Stimulated activated CD8-positive, alpha-beta memory T cell treated with anti-CD3 and anti-CD28 coated beads, Interleukin-12 subunit alpha, Interleukin-12 subunit beta, amount 100 ng/mL, for 1 hour (primary cell): ENCODE data around the gene ELF2.
"Not testable (repeated sequence)": the region's sequence is repeated elsewhere in the genome, so short reads cannot be mapped to it uniquely, and the experiment has no call there.

ENCODE experiments used
- DNase-seq: peaks from one replicate; pipeline ENCODE4 v3.0.0-alpha.2; 2020; ENCODE audit warnings: low read depth

Gene ELF2

GRCh38 chr4:139184129-139184528 is 7.1 kb upstream of the ELF2 start:
- no peak for DNase-seq

- peak; percentile 78 for DNase-seq
These were observed 1.0 kb upstream of the ELF2 start for GRCh38 chr4:139177869-139178619.

- peak; percentile 29 for DNase-seq
These were observed 543 bp downstream of the ELF2 start for GRCh38 chr4:139176302-139177048.

DNA sequence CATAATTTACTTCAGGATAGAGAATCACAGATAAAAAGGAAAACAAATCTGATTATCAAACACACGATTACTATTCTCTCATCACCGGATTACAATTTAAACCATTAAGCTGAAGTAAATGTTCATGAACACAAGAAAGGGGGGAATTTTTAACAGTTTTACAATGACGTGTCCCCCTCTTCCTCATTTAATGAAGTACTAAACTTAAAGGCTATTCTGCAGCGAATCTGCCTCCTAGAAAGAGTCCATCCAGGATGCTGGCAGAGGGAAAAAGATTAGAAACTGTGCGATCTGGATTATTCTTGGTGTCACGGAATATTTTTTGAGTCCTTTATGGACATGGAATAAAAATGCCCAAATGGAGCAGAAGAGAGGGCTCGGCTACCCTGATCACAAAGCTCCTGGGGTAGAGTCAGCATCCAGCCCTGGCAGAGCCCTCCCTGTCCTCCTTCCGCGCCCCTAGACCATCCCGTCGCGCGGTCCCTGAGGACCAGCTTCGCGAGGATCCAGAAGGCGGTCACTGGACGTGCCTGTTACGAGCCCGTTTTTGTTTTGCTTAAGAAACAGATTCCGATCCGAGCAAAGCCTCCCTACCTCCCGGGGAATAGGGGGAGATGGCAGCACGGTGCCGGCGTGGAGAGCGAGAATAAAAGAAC is 1.2 kb downstream of the ELF2 start:
- no peak for DNase-seq

GRCh38 chr4:139171876-139172691 is 4.9 kb downstream of the ELF2 start:
- DNase-seq = no peak

DNA sequence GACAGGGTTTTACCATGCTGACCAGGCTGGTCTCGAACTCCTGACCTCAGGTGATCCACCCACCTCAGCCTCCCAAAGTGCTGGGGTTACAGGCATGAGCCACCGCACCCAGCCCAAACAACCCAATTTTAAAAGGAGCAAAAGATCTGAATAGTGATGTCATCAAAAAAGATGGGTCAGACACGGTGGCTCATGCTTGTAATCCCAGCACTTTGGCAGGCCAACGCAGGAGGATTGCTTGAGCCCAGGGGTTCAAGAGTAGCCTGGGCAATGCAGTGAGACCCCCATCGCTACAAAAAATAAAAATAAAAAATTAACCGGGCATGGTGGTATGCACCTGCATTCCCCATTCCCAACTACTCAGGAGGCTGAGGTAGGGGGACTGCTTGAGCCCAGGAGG is 6.1 kb downstream of the ELF2 start:
- DNase-seq = no peak

DNA sequence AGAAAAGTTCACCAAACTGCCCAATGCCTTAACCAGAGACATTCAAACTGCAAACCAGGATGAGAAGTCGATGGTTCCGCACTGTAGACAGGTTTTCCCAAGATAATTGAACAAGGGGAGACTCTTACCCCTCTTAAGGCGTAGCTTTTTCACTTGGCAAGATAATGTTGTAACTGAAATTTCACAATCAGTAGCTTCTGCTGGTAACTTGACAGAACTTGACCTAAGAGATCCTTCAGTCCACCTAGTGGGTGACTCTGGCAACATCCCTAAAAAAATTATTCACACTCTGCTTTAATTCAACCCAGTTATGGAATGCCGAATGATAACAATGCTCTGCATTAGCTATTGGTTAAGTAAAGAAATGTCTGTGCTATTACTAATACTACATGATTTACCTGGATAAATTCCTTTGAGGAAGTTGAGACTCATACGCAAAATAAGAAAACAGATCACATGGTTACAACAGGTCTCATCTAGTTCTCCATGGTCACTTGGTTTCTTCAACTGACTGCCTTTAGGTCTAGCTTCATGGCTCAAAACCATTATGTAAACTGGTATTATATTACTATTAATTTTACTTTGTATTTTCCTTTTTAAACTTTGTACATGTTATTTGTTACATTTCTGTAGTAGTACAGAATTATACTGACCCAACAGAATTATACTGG is 9.1 kb downstream of the ELF2 start:
- DNase-seq = no peak

DNA sequence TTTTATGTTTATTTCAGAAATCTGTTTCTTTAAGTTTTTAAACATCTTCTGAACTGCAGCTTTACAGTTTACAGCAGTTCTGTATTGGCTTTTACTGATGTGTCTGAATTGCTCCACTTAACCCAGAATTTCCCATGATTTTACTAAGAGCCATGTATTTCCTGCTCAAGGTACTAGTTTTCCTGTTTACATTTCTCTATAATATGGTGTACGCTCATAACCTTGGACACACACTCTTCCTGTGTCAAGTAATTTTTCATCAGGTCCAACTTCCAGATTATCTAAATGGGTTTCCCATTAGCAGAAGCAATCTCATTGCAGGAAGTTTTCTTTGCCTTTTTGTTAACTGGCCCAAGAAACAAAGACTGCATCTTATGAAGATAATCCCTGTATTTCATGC is 12.3 kb downstream of the ELF2 start:
- DNase-seq = no peak

DNA sequence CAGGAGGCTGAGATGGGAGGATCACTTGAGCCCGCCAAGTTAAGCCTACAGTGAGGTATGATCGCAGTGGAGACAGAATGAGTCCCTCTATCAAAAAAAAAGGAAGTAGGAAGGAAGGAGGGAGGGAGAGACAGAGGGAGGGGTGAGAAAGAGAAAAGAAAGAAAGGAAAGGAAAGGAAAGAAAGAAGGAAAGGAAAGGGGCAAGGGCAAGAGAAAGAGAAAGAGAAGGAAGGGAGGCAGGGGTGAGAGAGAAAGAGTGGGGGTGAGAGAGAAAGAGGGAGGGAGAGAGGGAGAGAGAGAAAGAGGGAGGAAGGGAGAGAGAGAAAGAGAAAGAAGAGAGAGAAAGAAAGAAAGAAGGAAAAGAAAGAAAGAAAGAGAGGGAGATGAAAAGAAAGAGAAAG is 13.2 kb downstream of the ELF2 start:
- no peak for DNase-seq

GRCh38 chr4:139157977-139158376 is 19.0 kb downstream of the ELF2 start:
- DNase-seq = not testable (repeated sequence)

DNA sequence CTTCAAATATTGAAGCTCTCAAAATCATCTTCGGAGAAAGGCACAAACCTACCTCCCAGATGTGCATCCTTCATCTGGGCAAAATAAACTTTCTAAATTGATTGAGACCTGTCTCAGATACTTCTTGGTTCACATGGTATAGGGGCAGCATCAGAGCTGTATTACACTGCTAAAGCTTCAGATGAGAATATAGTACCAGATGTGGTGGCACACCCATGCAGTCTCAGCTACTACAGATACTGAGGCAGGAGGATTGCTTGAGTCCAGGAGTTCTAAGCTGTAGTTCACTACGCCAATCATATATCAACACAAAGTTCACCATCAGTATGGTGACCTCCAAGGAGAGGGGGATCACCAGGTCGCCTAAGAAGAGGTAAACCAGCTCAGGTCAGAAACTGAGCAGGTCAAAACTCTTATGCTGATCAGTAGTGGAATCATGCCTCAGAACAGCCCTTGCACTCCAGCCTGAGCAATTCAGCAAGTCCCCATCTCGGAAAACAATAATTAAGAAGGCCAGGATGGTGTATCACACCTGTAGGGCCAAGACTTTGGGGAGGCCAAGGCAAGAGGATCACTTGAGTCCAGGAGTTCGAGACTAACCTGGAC is 22.0 kb downstream of the ELF2 start:
- DNase-seq = no peak

GRCh38 chr4:139154538-139154937 is 22.5 kb downstream of the ELF2 start:
- no peak for DNase-seq

DNA sequence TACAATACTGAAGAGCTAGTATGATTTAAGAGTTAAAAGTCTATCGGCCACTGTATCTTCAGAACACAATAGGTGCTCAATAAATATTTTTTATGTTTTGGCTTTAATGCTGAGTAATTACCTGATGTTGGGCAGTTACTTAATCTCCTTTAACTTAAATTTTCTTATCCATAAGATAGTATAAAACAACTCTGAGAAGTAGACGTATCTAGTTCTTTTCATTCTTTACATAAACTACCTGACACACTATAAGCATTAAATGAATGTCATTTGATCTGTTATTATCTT is 22.9 kb downstream of the ELF2 start:
- DNase-seq = no peak

DNA sequence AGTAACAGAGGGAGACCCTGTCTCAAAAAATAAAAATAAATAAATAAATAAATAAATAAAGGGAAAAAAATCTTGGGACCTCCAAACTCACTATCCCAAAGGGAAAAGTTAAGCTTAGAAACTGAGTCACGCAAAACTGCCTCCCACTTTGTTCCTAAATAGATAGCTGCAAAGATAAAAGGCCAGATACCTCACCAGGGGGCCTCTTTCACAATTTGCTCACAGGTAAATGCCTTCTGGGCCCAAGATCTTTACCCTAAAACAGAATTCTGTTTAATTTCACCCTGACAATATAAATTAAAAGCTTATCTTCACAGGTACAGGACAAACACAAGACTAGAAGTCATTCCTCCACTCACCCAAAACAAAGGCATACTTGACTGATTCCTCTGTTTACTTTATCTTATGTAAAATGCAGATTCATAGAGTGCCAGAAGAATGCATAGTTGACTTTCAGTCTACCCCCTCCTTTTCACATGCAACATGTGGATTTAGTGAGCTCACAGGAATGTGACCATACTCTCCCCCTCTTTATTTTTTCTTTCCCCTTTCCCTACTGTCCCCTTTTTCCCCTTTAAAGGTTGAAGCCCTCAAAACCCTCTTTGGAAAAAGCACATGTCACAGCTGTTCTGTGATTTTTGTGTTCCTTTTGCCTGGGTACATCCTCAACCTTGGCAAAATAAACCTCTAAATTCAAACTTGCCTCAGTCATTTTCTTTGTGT is 23.4 kb downstream of the ELF2 start:
- DNase-seq = no peak

DNA sequence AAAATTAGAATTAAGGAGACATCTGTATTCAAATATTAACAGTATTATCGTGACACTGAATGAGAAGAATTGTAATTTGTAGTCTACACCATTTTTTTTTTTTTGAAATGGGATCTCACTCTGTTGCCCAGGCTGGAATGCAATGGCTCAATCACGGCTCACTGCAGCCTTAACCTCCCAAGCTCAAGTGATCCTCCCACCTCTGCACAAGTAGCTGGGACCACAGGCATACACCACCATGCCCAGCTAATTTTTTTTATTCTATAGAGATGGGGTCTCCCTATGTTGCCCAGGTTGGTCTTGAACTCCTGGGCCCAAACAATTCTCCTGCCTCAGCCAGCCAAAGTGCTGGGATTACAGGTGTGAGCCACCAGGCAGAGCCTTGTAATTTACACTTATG is 24.8 kb downstream of the ELF2 start:
- DNase-seq = no peak

DNA sequence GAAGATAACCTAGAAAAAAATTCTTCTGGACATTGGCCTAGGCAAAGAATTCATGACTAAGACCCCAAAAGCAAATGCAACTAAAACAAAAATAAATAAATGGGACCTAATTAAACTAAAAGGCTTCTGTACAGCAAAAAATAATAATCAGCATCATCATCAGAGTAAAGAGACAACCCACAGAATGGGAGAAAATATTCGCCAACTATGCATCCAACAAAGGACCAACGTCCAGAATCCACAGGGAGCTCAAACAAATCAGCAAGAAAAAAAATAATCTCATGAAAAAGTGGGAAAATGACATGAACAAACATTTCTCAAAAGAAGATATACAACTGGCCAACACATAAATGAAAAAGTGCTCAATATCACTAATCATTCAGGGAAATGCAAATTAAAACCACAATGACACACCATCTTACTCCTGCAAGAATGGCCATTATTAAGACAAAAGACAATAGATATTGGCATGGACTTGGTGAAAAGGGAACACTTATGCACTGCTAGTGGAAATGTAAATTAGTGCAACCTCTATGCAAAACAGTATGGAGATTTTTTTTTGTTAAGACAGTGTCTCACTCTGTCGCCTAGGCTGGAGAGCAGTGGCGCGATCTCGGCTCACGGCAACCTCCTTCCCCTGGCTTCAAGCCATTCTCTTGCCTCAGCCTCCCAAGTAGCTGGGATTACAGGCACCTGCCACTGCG is 29.9 kb downstream of the ELF2 start:
- DNase-seq = no peak

DNA sequence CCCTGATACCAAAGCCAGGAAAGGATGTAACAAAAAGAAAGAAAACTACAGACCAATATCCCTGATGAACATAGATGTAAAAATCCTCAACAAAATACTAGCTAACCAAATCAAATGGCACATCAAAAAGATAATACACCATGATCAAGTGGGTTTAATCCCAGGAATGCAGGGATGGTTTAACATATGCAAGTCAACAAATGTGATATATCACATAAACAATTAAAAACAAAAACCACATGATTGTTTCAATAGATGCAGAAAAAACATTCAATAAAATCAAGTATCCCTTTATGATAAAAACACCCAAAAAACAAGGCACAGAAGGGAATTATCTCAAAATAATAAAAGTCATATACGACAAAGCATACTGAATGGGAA is 31.5 kb downstream of the ELF2 start:
- DNase-seq = no peak

- no peak for DNase-seq
These were observed 32.0 kb downstream of the ELF2 start for GRCh38 chr4:139144911-139145551.

GRCh38 chr4:139144161-139144859 is 32.7 kb downstream of the ELF2 start:
- DNase-seq = no peak
